H1 (cell line): ENCODE data around the gene TRMT61A. TPM values are rescaled to one million over a fixed set of nuclear protein-coding genes. Genes with fewer than 3 reads are reported as not detected.

Source experiments
- CTCF ChIA-PET: fragments of 300-600 bp; sonication (Branson Sonifier 250); formaldehyde crosslinking; loops from one replicate; lab custom pipeline; 2021; ENCODE audit not compliant: partially characterized antibody; lab: Charles Lee
- POLR2A ChIA-PET: fragments of 300-600 bp; sonication (Branson Sonifier 250); formaldehyde crosslinking; loops from one replicate; lab custom pipeline; 2021; ENCODE audit warnings: inconsistent platforms; ENCODE audit not compliant: partially characterized antibody; lab: Charles Lee
- DNase-seq, 2 experiments: peaks; one replicate each; pipeline versions ENCODE4 v3.0.0 to v3.0.0-alpha.2; 2010 to 2022; ENCODE audit warnings: low spot score in 2 of 2, low read depth in 1 of 2, mixed read lengths in 1 of 2
- FAIRE-seq: peaks from 2 replicates; lab custom pipeline; 2011; peaks lifted over from hg19 to GRCh38; lab: Jason Lieb, UNC
- H2AFZ ChIP-seq: 2 replicates; pipeline ENCODE4 v1.8.1; 2012; ENCODE audit warnings: low read length, inconsistent platforms
- H2AK5ac ChIP-seq: 2 replicates; pipeline ENCODE4 v1.6.1; 2013; ENCODE audit warnings: low read depth, low read length
- H2BK120ac ChIP-seq: replicated peaks from 2 replicates; pipeline ENCODE3; 2013; ENCODE audit warnings: low read depth, low read length, inconsistent platforms
- H2BK12ac ChIP-seq: 2 replicates; pipeline ENCODE4 v1.6.1; 2013; ENCODE audit warnings: low read depth, low read length
- H2BK15ac ChIP-seq: 2 replicates; pipeline ENCODE4 v1.6.1; 2013; ENCODE audit warnings: low read length
- H2BK20ac ChIP-seq: 2 replicates; pipeline ENCODE4 v1.6.1; 2013; ENCODE audit warnings: low read length
- H2BK5ac ChIP-seq: 2 replicates; pipeline ENCODE4 v1.6.1; 2013; ENCODE audit warnings: low read depth, low read length
- H3K14ac ChIP-seq: 2 replicates; pipeline ENCODE4 v1.6.1; 2013; ENCODE audit warnings: inconsistent platforms; ENCODE audit not compliant: insufficient read length
- H3K18ac ChIP-seq: 2 replicates; pipeline ENCODE4 v1.6.1; 2013; ENCODE audit warnings: low read length; ENCODE audit errors: extremely low read depth
- H3K23ac ChIP-seq: 2 replicates; pipeline ENCODE4 v1.6.1; 2013; ENCODE audit warnings: inconsistent platforms; ENCODE audit not compliant: insufficient read length
- H3K23me2 ChIP-seq: 2 replicates; pipeline ENCODE4 v1.6.1; 2013; ENCODE audit warnings: low read depth, low read length
- H3K27ac ChIP-seq: 2 replicates; pipeline ENCODE4 v1.6.1; 2011; ENCODE audit warnings: low read depth, low read length, inconsistent platforms
- H3K27me3 ChIP-seq, 4 experiments: replicated peaks in 1 of 4; 1 replicate in 1 of 4; 2 replicates in 3 of 4; pipeline versions ENCODE4 v1.6.1 to v1.8.1; 2011 to 2013; ENCODE audit warnings: low read length in 3 of 4, mild to moderate bottlenecking in 3 of 4, inconsistent platforms in 2 of 4, mixed read lengths in 2 of 4, moderate library complexity in 1 of 4; ENCODE audit not compliant: control insufficient read depth in 3 of 4, insufficient read depth in 3 of 4; ENCODE audit errors: extremely low read depth in 1 of 4
- H3K36me3 ChIP-seq, 4 experiments: 2 replicates each; pipeline versions ENCODE4 v1.6.1 to v1.8.1; 2011 to 2013; ENCODE audit warnings: mild to moderate bottlenecking in 4 of 4, low read length in 3 of 4, moderate library complexity in 2 of 4, control low read depth in 1 of 4, inconsistent platforms in 1 of 4; ENCODE audit not compliant: insufficient read depth in 4 of 4, control insufficient read depth in 2 of 4
- H3K4ac ChIP-seq: replicated peaks from 2 replicates; pipeline ENCODE3; 2013; ENCODE audit warnings: low read length, low read depth, mixed read lengths, inconsistent platforms; ENCODE audit not compliant: insufficient read length
- H3K4me1 ChIP-seq, 4 experiments: replicated peaks in 1 of 4; 1 replicate in 1 of 4; 2 replicates in 3 of 4; pipeline versions ENCODE4 v1.6.1 to v1.8.1; 2011 to 2013; ENCODE audit warnings: low read length in 3 of 4, inconsistent platforms in 2 of 4, mixed read lengths in 1 of 4; ENCODE audit not compliant: insufficient read depth in 4 of 4, control insufficient read depth in 3 of 4
- H3K4me2 ChIP-seq, 2 experiments: 2 replicates each; pipeline versions ENCODE4 v1.6.1 to v1.8.1; 2011 to 2013; ENCODE audit warnings: low read depth in 2 of 2, low read length in 2 of 2, control low read depth in 1 of 2, inconsistent platforms in 1 of 2, mild to moderate bottlenecking in 1 of 2; ENCODE audit not compliant: insufficient read depth in 1 of 2
- H3K4me3 ChIP-seq, 4 experiments: fragments of 200-600, 300-600 bp in 1 of 4; sonication (generic), shearing (Covaris generic), sonication (Bioruptor Twin) in 1 of 4; 2 replicates each; pipeline versions ENCODE4 v1.5.1 to v1.8.1; 2011 to 2016; ENCODE audit warnings: low read length in 4 of 4, low read depth in 3 of 4, control low read depth in 2 of 4, inconsistent platforms in 2 of 4, mild to moderate bottlenecking in 2 of 4, mixed read lengths in 1 of 4, moderate library complexity in 1 of 4; ENCODE audit not compliant: insufficient read depth in 2 of 4; ENCODE audit errors: extremely low read depth in 1 of 4
- H3K56ac ChIP-seq: replicated peaks from 2 replicates; pipeline ENCODE3; 2013; ENCODE audit warnings: low read depth, mild to moderate bottlenecking, mixed read lengths, low read length, inconsistent platforms; ENCODE audit not compliant: insufficient read length
- H3K79me1 ChIP-seq: 2 replicates; pipeline ENCODE4 v1.6.1; 2013; ENCODE audit warnings: low read depth, low read length, control low read depth
- H3K79me2 ChIP-seq, 2 experiments: 2 replicates each; pipeline versions ENCODE4 v1.6.1 to v1.8.1; 2012 to 2013; ENCODE audit warnings: low read length in 2 of 2, mild to moderate bottlenecking in 2 of 2, inconsistent platforms in 1 of 2; ENCODE audit not compliant: insufficient read depth in 2 of 2, control insufficient read depth in 1 of 2
- H3K9ac ChIP-seq, 4 experiments: replicated peaks in 1 of 4; 1 replicate in 1 of 4; 2 replicates in 3 of 4; pipeline versions ENCODE4 v1.6.1 to v1.8.1; 2011 to 2013; ENCODE audit warnings: low read depth in 3 of 4, low read length in 3 of 4, control low read depth in 2 of 4, mild to moderate bottlenecking in 2 of 4, moderate library complexity in 2 of 4, inconsistent platforms in 1 of 4; ENCODE audit errors: extremely low read depth in 1 of 4
- H3K9me3 ChIP-seq, 2 experiments: 2 replicates each; pipeline versions ENCODE4 v1.6.1 to v1.8.1; 2012 to 2013; ENCODE audit warnings: mild to moderate bottlenecking in 2 of 2, moderate library complexity in 2 of 2, control low read depth in 1 of 2, inconsistent platforms in 1 of 2, low read depth in 1 of 2, low read length in 1 of 2, mixed read lengths in 1 of 2; ENCODE audit not compliant: insufficient read depth in 2 of 2
- H4K20me1 ChIP-seq, 2 experiments: replicated peaks in 1 of 2; 2 replicates each; pipeline versions ENCODE3 to v1.8.1; 2011 to 2013; ENCODE audit warnings: inconsistent platforms in 2 of 2, low read length in 2 of 2, mild to moderate bottlenecking in 1 of 2; ENCODE audit not compliant: insufficient read depth in 2 of 2, control insufficient read depth in 1 of 2
- H4K5ac ChIP-seq: 2 replicates; pipeline ENCODE4 v1.6.1; 2013; ENCODE audit warnings: low read length, low read depth, mixed read lengths, inconsistent platforms; ENCODE audit not compliant: insufficient read length
- H4K8ac ChIP-seq: 2 replicates; pipeline ENCODE4 v1.8.0; 2013; ENCODE audit warnings: mild to moderate bottlenecking, moderate library complexity, low read length, inconsistent platforms; ENCODE audit not compliant: insufficient read depth; ENCODE audit errors: extremely low read depth
- H4K91ac ChIP-seq: replicated peaks from 2 replicates; pipeline ENCODE3; 2013; ENCODE audit warnings: low read length, mixed read lengths, inconsistent platforms; ENCODE audit not compliant: insufficient read length
- BRCA1 ChIP-seq: IDR thresholded peaks from 2 replicates; pipeline ENCODE4 v1.6.1; 2012; ENCODE audit warnings: low read depth, low read length, improper control_type of control experiment
- CREB1 ChIP-seq: IDR thresholded peaks from 2 replicates; pipeline ENCODE4 v1.6.1; 2012; ENCODE audit warnings: inconsistent platforms
- HDAC2 ChIP-seq, 2 experiments: fragments of 300-600 bp in 1 of 2; sonication (generic) in 1 of 2; IDR thresholded peaks; 2 replicates each; pipeline ENCODE4 v1.6.1; 2011 to 2012; ENCODE audit warnings: low read depth in 2 of 2, low read length in 2 of 2, mild to moderate bottlenecking in 2 of 2, moderate library complexity in 2 of 2, borderline replicate concordance in 1 of 2, inconsistent platforms in 1 of 2
- JUND ChIP-seq: IDR thresholded peaks from 2 replicates; pipeline ENCODE4 v1.6.1; 2011; ENCODE audit warnings: mild to moderate bottlenecking, improper control_type of control experiment, low read length
- KDM5A ChIP-seq: fragments of 200-600 bp; IDR thresholded peaks from 2 replicates; pipeline ENCODE4 v1.7.1; 2012; ENCODE audit warnings: mild to moderate bottlenecking, low read length, inconsistent platforms, mixed read lengths
- NANOG ChIP-seq: IDR thresholded peaks from 2 replicates; pipeline ENCODE4 v1.6.1; 2011; ENCODE audit warnings: low read length, low read depth, mild to moderate bottlenecking, inconsistent platforms; ENCODE audit not compliant: insufficient read depth, poor library complexity, severe bottlenecking
- POLR2AphosphoS5 ChIP-seq: IDR thresholded peaks from 2 replicates; pipeline ENCODE4 v1.6.1; 2011; ENCODE audit warnings: low read depth, low read length
- RXRA ChIP-seq: IDR thresholded peaks from 2 replicates; pipeline ENCODE4 v1.6.1; 2011; ENCODE audit warnings: low read depth, mild to moderate bottlenecking, low read length, moderate library complexity; ENCODE audit not compliant: insufficient read depth
- SP4 ChIP-seq: IDR thresholded peaks from 2 replicates; pipeline ENCODE4 v1.6.1; 2012; ENCODE audit warnings: low read length, inconsistent platforms
- TBP ChIP-seq: IDR thresholded peaks from 2 replicates; pipeline ENCODE4 v1.6.1; 2011; ENCODE audit warnings: low read depth, low read length, improper control_type of control experiment
- ZNF274 ChIP-seq: IDR thresholded peaks from 2 replicates; pipeline ENCODE4 v1.7.0; 2012; ENCODE audit warnings: low read length, borderline replicate concordance; ENCODE audit errors: extremely low read depth
- WGBS, 2 experiments: shearing (Covaris generic) in 1 of 2; methylation state at CpG; one replicate each; pipeline versions ENCODE4 v1.1.6 to v1.1.7; 2013 to 2015; ENCODE audit warnings: low lambda C conversion rate in 2 of 2, mixed read lengths in 2 of 2, inconsistent platforms in 1 of 2, low coverage in 1 of 2, missing lambda C conversion rate in 1 of 2; ENCODE audit not compliant: insufficient replicate concordance in 2 of 2, insufficient coverage in 1 of 2, insufficient read length in 1 of 2; ENCODE audit errors: extremely low coverage in 1 of 2, missing lambda C conversion rate in 1 of 2; 5-methylcytosine and 5-hydroxymethylcytosine counted together
- polyA plus RNA-seq, 7 experiments: library from polyadenylated mRNA; depleted of rRNA in 3 of 7; stranded (reverse) in 5 of 7; unstranded in 2 of 7; fragments of >200 nt in 5 of 7; fragments of 200-250 nt in 2 of 7; gene quantifications; 1 replicate in 5 of 7; 2 replicates in 1 of 7; 4 replicates in 1 of 7; pipeline versions ENCODE4 v1.2.1 to v1.2.3, GENCODE V29; 2011 to 2013; ENCODE audit warnings: missing spikeins in 2 of 7, mixed read lengths in 2 of 7
- total RNA-seq: library from RNA; stranded (reverse); fragmentation: NEBNext Ultra II Directional; extraction: Animal tissue kit (Norgen Biotek cat#: 25700); gene quantifications from 2 replicates; pipeline ENCODE4 v1.2.1, GENCODE V29; 2021

The TRMT61A gene
- total and polyA plus RNA-seq, 2 of the 8 experiments (the other 6 are each of a cell fraction or from before 2014, with no cell fraction given) = 15.8 to 19.0 TPM

DNA sequence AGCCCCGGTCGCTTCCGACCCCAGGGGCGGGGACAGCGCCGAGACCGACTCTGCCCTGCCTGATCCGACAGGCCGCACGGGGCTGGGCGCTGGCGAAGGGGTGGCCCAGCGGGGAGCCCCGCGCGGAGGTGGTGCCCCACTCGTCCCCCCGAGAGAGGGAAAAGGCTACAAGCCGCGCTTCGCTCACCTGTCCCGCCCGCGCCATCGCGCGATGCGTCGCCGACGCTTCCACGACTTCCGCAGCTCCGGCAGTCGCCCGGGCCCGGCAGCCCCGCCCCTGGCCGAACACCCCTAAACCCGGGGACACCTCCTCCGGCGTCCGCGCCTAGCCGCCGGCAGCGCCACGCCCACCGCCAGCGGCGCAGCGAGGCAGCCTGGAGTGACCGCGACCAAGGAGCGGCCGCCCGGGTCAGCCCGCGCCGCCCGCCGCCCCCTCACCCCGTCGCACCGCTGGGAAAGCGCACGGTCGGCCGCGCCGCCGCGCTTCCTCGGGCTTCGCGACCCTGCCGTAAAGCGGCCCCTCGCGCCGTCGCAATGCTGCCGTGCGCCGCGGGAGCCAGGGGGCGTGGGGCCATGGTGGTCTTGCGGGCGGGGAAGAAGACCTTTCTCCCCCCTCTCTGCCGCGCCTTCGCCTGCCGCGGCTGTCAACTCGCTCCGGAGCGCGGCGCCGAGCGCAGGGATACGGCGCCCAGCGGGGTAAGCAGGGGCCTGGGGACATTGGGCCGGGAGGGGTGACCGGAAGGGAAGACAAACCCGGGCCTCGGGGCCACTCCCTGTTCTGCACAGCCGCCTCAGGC is 33.6 kb downstream of the TRMT61A start, which contains the start of the genes BAG5 and COA8:
TSS of gene BAG5 (minus strand) at position 229 of the 797 bp plus-strand sequence. CDS start 1,493 bp downstream, outside the sequence.
TSS of gene COA8 (plus strand) at position 532 of the 797 bp plus-strand sequence. CDS start at position 574, 42 bp downstream.
- H4K91ac ChIP-seq = no peak within 1 kb of the TSS
- peak within 1 kb of the TSS; percentile 47; the same call in 1 of the 2 replicates for H2AFZ ChIP-seq
- peaks cover 12 to 82% of the 10 kb centered on the region in 2 experiments for H3K79me2 ChIP-seq
- peak within 1 kb of the TSS; percentile 81 to 89 (median 86) for H3K9ac ChIP-seq
- H3K27ac ChIP-seq = peak within 1 kb of the TSS; percentile 94
- H3K36me3 ChIP-seq = peaks cover 0 to 21% (median 12%) of the 10 kb centered on the region in 4 experiments; a peak in 7 of 8 replicates
- H3K18ac ChIP-seq = no peak within 1 kb of the TSS; the same call in 1 of the 2 replicates
- no peak for FAIRE-seq
- peak within 1 kb of the TSS; percentile 82 to 97 (median 91) for H3K4me3 ChIP-seq
- H3K14ac ChIP-seq = peak within 1 kb of the TSS; percentile 19
- H3K9me3 ChIP-seq = no peaks in the 10 kb centered on the region
- H2BK20ac ChIP-seq = no peak within 1 kb of the TSS
- peaks cover 12% of the 10 kb centered on the region; the same call in 1 of the 2 replicates for H3K23me2 ChIP-seq
- peak within 1 kb of the TSS; percentile 54; the same call in 1 of the 2 replicates for H2BK5ac ChIP-seq
- peak within 1 kb of the TSS; percentile 40 for H4K5ac ChIP-seq
- peaks cover 8 to 11% of the 10 kb centered on the region in 2 experiments for H4K20me1 ChIP-seq
- peaks cover 11% of the 10 kb centered on the region; the same call in 1 of the 2 replicates for H3K79me1 ChIP-seq
- no peak within 1 kb of the TSS for H2BK15ac ChIP-seq
- H4K8ac ChIP-seq = peak within 1 kb of the TSS; percentile 98
- DNase-seq = peak; percentile 61 to 92
- H2AK5ac ChIP-seq = no peak within 1 kb of the TSS; the same call in 1 of the 2 replicates
- H2BK12ac ChIP-seq = no peak within 1 kb of the TSS; the same call in 1 of the 2 replicates
- 2% methylated on average over 60 of the region's 109 CpGs; no CpG with 5 or more reads in 1 of the 2 experiments for WGBS, 2 experiments
- ChIA-PET CTCF (interaction anchor here (0.6 to 2.6 kb wide), 6 partner anchors 10 to 759 kb away, joined by 3 to 14 read pairs (median 6); no protein-coding TSS in a partner anchor), POLR2A (interaction anchor here (0.6 to 2.7 kb wide), 21 partner anchors 13 to 333 kb away, joined by 3 to 40 read pairs (median 4); partner anchors contain the start of genes CKB, TRMT61A, XRCC3 and ZFYVE21)
- H3K23ac ChIP-seq = no peak within 1 kb of the TSS
- H3K4me2 ChIP-seq = peak within 1 kb of the TSS; percentile 85 to 87
- H3K4me1 ChIP-seq = peaks cover 0 to 4% (median 1%) of the 10 kb centered on the region in 4 experiments; a peak in 3 of 7 replicates
- no peak within 1 kb of the TSS for H3K4ac ChIP-seq
- no peak within 1 kb of the TSS for H2BK120ac ChIP-seq
- H3K27me3 ChIP-seq = no peaks in the 10 kb centered on the region
- H3K56ac ChIP-seq = peak within 1 kb of the TSS; percentile 57
- TF ChIP-seq RXRA = no peak
- TF ChIP-seq BRCA1 = no peak
- peak; percentile 57; the same call in 1 of the 2 replicates for TF ChIP-seq JUND
- TF ChIP-seq NANOG = no peak
- TF ChIP-seq SP4 = no peak
- peak; percentile 34; the same call in 1 of the 2 replicates for TF ChIP-seq TBP
- TF ChIP-seq ZNF274 = no peak
- peak; percentile 74; the same call in 1 of the 2 replicates for TF ChIP-seq POLR2AphosphoS5
- 0 out of 4 replicates have a peak, but pooled peaks of 1 of the 2 experiments have one; percentile 44 for TF ChIP-seq HDAC2 (IDR thresholded peaks at IDR 0.05; ENCODE audit: borderline replicate concordance in 1 of 2, low read depth in 2 of 2, low read length in 2 of 2)
- 0 out of 2 replicates have a peak, but pooled peaks have one; percentile 37 for TF ChIP-seq KDM5A
- peak; percentile 73 for TF ChIP-seq CREB1
